Erythroblast (primary cell): ENCODE measurements around the gene MRGPRD.

Source experiments
- GATA1 ChIP-seq: IDR thresholded peaks from 2 replicates; pipeline ENCODE4 v1.6.1; 2011; ENCODE audit warnings: low read depth, mild to moderate bottlenecking, control low read depth, low read length, moderate library complexity
- POLR2A ChIP-seq: IDR thresholded peaks from 2 replicates; pipeline ENCODE4 v1.6.1; 2011; ENCODE audit warnings: mild to moderate bottlenecking, low read length

DNA sequence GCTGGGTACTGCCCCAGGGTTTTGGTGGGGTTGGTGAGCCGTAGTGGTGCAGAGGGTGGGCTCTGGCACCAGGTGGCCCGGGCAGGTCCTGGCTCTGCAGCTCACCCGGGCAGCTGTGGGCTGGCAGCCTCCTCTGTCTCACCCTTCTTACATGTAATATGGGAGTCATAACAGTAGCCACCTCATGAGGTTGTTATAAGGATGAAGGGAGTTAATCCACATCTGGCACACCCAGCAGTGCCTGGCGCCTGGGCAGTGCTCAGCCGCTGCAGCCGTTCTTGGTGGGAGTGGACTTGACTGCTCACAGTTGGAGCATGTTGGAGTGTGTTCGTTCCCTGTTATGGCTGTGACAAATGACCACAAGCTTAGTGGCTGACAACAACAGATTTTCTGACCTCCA is 48.4 kb downstream of the MRGPRD start:
- TF ChIP-seq POLR2A, result no peak
- TF ChIP-seq GATA1, result no peak
